ENCODE data around the gene ELN.

Gene ELN

DNA sequence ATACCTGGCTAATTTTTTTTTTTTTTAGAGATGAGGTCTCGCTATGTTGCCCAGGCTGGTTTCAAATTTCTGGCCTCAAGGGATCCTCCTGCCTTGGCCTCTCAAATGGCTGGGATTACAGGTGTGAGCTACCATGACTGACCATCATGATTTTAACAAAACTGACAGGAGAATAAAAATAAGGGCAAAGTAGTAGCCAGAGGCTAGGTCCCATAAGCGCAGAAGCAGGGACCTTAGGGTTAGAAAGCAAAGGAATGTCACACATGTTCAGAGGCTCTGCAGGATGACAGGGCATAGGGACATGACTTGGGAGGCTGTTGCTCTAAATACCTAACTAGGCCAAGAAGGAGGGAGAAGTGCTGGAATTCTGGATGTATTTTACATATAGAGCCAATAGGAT is 50.5 kb downstream of the ELN start:
- TF ChIP-seq, protein P1, sequence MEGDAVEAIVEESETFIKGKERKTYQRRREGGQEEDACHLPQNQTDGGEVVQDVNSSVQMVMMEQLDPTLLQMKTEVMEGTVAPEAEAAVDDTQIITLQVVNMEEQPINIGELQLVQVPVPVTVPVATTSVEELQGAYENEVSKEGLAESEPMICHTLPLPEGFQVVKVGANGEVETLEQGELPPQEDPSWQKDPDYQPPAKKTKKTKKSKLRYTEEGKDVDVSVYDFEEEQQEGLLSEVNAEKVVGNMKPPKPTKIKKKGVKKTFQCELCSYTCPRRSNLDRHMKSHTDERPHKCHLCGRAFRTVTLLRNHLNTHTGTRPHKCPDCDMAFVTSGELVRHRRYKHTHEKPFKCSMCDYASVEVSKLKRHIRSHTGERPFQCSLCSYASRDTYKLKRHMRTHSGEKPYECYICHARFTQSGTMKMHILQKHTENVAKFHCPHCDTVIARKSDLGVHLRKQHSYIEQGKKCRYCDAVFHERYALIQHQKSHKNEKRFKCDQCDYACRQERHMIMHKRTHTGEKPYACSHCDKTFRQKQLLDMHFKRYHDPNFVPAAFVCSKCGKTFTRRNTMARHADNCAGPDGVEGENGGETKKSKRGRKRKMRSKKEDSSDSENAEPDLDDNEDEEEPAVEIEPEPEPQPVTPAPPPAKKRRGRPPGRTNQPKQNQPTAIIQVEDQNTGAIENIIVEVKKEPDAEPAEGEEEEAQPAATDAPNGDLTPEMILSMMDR (IDR thresholded peaks at IDR 0.05; ENCODE audit: low read depth, low read length, missing control alignments), result no peak
- DNase-seq (ENCODE audit: low read depth), result no peak
- H3K4me3 ChIP-seq (ENCODE audit: low read depth, low read length), result no peak overlapping the region

DNA sequence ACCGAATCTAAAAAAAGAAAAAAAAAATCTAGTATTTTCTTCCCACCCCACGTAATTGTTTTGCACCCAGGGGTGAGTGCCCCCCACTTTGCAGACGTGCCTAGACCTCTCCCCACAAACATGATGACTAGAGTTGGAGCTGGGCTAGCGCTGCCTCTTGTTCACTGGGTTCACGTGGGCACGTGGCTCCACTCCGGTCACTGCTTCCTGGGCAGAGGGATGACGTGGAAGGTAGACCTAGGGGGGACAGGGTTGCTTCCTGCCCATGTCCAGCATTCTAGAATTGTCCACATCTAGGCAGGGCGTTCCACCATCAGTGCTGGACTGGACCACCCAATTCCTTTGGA is 54.8 kb downstream of the ELN start:
- DNase-seq (ENCODE audit: low read depth), result no peak
- TF ChIP-seq, protein P1 (IDR thresholded peaks at IDR 0.05; ENCODE audit: low read depth, low read length, missing control alignments), result no peak
- peak overlapping the region; percentile 38 for H3K4me3 ChIP-seq (ENCODE audit: low read depth, low read length)

DNA sequence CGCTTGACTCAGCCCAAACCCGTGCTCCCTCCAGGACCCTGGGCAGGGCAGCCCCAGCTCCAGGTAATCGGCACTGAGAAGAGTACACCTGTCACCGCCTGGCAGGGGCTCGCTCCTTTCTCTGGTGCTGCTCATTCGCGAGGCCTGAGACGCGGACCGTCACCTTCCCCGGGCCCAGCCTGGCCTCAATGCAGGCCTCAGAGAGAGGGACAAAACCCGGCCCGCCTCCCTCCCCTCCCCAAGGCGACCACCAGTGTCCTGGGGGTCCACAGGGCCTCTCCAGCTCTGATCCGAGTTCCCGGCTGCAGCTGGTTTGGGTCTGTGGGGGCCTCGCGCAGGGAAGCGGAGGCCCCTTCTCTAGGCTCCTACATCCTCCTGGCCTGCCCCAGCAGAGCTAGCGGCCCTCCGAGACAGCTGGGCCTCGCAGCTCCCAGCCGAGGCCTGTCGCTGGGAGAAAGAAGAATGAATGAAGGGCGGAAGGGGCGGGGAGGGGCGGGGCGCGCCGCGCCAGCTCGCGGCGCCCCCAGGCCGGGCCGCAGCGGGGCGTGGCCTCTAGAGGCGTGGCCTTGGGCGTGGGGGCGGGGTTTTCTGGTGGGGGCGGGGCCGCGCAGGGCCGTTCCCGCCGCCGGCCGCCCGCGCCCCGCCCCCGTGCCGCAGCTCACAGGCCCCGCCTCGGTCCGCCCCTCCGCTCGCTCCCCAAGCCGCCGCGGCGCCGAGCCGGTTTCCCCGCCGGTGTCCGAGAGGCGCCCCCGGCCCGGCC is 55.3 kb downstream of the ELN start, which contains the start of gene LIMK1:
Gene LIMK1, plus strand, starts transcription at position 688 of the 760 bp plus-strand sequence. CDS start 187 bp downstream, outside the sequence.
- TF ChIP-seq, protein P1 (IDR thresholded peaks at IDR 0.05; ENCODE audit: low read depth, low read length, missing control alignments), result no peak
- DNase-seq (ENCODE audit: low read depth), result no peak
- H3K4me3 ChIP-seq (ENCODE audit: low read depth, low read length), result peak within 1 kb of the TSS; percentile 80

DNA sequence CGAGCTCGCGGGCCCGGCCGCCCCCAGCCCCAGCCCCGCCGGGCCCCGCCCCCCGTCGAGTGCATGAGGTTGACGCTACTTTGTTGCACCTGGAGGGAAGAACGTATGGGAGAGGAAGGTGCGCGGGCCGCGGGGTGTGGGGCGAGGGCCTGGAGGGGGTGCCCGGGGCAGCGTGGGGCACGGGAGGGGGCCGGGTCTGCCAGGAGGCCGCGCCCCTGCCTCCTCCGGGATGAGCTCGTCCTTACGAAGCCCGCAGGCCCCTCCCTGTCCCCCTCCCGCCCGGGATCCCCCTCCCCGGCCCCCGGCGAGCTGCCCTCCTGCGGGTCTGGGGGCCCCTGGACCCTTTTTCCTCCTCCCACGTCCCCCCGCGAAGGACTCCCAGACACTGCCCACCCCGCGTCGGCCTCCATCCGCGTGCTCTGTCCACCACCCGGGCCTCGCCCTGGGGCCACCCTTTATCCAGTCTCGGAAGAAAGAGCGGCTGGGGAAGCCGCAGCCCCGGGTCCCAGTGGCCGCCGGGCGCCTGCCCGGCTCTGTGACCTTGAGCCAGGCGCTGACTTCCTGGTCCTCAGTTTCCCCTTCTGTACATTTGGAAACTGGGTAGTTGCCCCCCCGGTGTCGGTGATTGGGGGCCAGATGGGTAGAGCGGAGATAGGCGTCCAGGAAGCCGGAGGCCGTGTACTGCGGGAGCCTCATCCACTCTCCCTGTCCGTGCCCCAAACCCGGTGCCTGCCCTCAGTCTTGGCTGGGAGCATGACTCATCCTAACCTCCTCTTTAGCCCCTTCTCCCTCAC is 56.2 kb downstream of the ELN start:
- no peak for DNase-seq (ENCODE audit: low read depth)
- TF ChIP-seq, protein P1 (IDR thresholded peaks at IDR 0.05; ENCODE audit: low read depth, low read length, missing control alignments), result no peak
- peak overlapping the region; percentile 80 for H3K4me3 ChIP-seq (ENCODE audit: low read depth, low read length)

DNA sequence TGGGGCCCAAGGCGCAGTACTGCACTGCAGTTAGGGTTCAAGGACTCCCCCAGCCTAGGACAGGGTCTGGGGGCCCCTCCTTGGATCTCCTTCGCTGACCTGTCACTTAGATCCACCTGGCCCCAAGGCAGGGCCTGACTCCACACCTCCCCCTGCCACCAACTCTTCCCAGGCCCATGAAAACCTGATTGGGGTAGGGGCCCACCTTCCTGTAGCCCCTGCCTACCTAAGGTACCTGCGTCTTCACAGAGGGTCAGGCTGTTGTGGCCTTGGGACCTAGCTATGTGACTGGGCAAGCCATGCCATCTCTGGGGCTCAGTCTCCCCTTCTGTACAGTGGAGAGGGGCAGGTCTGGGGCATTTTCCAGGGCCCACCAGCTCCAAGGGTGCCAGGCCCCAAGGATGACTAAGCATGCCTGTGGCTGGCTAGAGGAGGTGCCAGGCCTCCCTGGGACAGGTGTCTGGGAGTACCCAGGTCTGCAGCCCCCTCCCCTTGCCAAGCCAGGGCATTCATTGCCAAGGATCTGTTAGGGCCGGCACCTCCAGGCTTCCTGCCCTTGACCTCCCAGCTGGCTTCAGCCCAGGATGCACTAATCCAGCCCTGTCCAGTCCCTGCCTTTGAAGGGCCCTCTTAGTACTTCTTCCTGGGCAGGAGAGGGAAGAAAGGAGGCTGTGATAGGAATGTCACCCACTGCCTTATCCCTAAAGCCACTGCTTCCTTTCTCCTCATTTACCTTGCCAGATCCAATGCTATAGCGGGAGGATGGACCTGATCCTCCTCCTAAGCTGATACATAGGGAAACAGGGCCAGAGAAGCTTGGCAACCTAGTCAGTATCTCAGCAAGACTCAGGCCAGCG is 57.0 kb downstream of the ELN start:
- TF ChIP-seq, protein P1 (IDR thresholded peaks at IDR 0.05; ENCODE audit: low read depth, low read length, missing control alignments), result no peak
- peak overlapping the region; percentile 80 for H3K4me3 ChIP-seq (ENCODE audit: low read depth, low read length)
- DNase-seq (ENCODE audit: low read depth), result no peak

DNA sequence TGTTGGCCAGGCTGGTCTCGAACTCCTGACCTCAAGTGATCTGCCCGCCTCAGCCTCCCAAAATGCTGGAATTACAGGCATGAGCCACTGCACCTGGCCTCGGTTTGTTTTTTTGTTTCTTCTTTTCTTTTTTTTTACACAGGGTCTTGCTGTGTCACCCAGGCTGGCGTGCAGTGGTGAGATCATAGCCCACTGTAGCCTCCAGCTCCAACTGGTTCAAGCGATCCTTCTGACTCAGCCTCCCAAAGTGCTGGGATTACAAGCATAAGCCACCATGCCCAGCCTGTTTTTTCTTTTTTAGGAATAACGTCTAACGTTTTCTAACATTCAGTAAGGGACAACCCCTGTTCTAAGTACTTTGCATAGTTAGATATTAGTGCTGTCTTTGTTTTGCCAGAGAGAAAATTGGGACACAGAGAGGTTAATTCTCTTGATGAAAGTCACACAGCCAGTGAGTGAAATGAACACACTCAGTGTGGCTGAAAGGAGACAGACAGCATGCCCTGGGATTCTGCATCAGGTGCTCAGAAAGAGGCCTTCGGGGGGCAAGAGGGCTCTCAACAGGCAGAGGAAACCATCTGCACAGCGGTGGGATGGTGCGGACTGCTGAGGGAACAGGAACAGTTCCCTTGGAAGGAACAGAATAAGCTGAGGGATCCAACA is 59.9 kb downstream of the ELN start:
- no peak for DNase-seq (ENCODE audit: low read depth)
- no peak overlapping the region for H3K4me3 ChIP-seq (ENCODE audit: low read depth, low read length)
- TF ChIP-seq, protein P1 (IDR thresholded peaks at IDR 0.05; ENCODE audit: low read depth, low read length, missing control alignments), result no peak
